Measurements from ENCODE around the gene ABCA7. TPM values are rescaled to one million over a fixed set of nuclear protein-coding genes. Genes with fewer than 3 reads are reported as not detected.

Gene ABCA7
- total RNA-seq, 4 donors from 2014 or later, result 6.0 to 20.0 (median 15.0) TPM

GRCh38 chr19:993831-994393, 46.0 kb upstream of the ABCA7 start:
- ATAC-seq (no peak), DNase-seq (no peak)
- Histone ChIP-seq H3K27me3 (peaks cover 32 to 33% (median 33%) of the 10 kb centered on the region in 3 donors), H3K36me3 (peaks cover 0 to 29% of the 10 kb centered on the region in 2 donors), H3K9me3 (no peaks in the 10 kb centered on the region), H3K27ac (no peak overlapping the region), H3K4me3 (no peak overlapping the region), H3K4me1 (peaks cover 0 to 9% of the 10 kb centered on the region in 2 donors)
- in situ Hi-C loops (cut with MboI; ENCODE audit: low sequenced_read_pairs in 4 of 4), result loop anchor here in 1 of 4 donors (25.0 kb wide), 1 partner anchor 132 kb away; the partner anchor contains the start of genes CFD and ELANE
- no peak for TF ChIP-seq POLR2A (IDR thresholded peaks at IDR 0.05)
- TF ChIP-seq, protein P1, sequence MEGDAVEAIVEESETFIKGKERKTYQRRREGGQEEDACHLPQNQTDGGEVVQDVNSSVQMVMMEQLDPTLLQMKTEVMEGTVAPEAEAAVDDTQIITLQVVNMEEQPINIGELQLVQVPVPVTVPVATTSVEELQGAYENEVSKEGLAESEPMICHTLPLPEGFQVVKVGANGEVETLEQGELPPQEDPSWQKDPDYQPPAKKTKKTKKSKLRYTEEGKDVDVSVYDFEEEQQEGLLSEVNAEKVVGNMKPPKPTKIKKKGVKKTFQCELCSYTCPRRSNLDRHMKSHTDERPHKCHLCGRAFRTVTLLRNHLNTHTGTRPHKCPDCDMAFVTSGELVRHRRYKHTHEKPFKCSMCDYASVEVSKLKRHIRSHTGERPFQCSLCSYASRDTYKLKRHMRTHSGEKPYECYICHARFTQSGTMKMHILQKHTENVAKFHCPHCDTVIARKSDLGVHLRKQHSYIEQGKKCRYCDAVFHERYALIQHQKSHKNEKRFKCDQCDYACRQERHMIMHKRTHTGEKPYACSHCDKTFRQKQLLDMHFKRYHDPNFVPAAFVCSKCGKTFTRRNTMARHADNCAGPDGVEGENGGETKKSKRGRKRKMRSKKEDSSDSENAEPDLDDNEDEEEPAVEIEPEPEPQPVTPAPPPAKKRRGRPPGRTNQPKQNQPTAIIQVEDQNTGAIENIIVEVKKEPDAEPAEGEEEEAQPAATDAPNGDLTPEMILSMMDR (IDR thresholded peaks at IDR 0.05 in 4 of 5, conservative IDR thresholded peaks at IDR 0.05 in 1 of 5), result no peak
- intact Hi-C loops (cut with DNase I; ENCODE audit: low total_unique reads), result no loop called here

GRCh38 chr19:994516-994915, 45.4 kb upstream of the ABCA7 start:
- Histone ChIP-seq H3K36me3 (peaks cover 0 to 29% of the 10 kb centered on the region in 2 donors), H3K9me3 (no peaks in the 10 kb centered on the region), H3K27ac (no peak overlapping the region), H3K4me3 (no peak overlapping the region), H3K27me3 (peaks cover 38 to 39% (median 39%) of the 10 kb centered on the region in 3 donors), H3K4me1 (peaks cover 0 to 9% of the 10 kb centered on the region in 2 donors)
- no peak for TF ChIP-seq POLR2A (IDR thresholded peaks at IDR 0.05)
- TF ChIP-seq, protein P1 (IDR thresholded peaks at IDR 0.05 in 4 of 5, conservative IDR thresholded peaks at IDR 0.05 in 1 of 5), result no peak
- no peak for ATAC-seq
- in situ Hi-C loops (cut with MboI; ENCODE audit: low sequenced_read_pairs in 4 of 4), result loop anchor here in 1 of 4 donors (25.0 kb wide), 1 partner anchor 132 kb away; the partner anchor contains the start of genes CFD and ELANE
- DNase-seq, result no peak
- intact Hi-C loops (cut with DNase I; ENCODE audit: low total_unique reads), result no loop called here

GRCh38 chr19:995051-995827, 44.7 kb upstream of the ABCA7 start:
- Histone ChIP-seq H3K36me3 (peaks cover 0 to 22% of the 10 kb centered on the region in 2 donors), H3K4me1 (peaks cover 0 to 9% of the 10 kb centered on the region in 2 donors), H3K9me3 (no peaks in the 10 kb centered on the region), H3K27me3 (peaks cover 44 to 46% (median 44%) of the 10 kb centered on the region in 3 donors), H3K27ac (no peak overlapping the region), H3K4me3 (no peak overlapping the region)
- ATAC-seq (no peak), DNase-seq (no peak)
- TF ChIP-seq, protein P1 (IDR thresholded peaks at IDR 0.05 in 4 of 5, conservative IDR thresholded peaks at IDR 0.05 in 1 of 5), result no peak
- no peak for TF ChIP-seq POLR2A (IDR thresholded peaks at IDR 0.05)
- in situ Hi-C loops (cut with MboI; ENCODE audit: low sequenced_read_pairs in 4 of 4), result loop anchor here in 1 of 4 donors (25.0 kb wide), 1 partner anchor 133 kb away; the partner anchor contains the start of genes CFD and ELANE
- intact Hi-C loops (cut with DNase I; ENCODE audit: low total_unique reads), result no loop called here

DNA sequence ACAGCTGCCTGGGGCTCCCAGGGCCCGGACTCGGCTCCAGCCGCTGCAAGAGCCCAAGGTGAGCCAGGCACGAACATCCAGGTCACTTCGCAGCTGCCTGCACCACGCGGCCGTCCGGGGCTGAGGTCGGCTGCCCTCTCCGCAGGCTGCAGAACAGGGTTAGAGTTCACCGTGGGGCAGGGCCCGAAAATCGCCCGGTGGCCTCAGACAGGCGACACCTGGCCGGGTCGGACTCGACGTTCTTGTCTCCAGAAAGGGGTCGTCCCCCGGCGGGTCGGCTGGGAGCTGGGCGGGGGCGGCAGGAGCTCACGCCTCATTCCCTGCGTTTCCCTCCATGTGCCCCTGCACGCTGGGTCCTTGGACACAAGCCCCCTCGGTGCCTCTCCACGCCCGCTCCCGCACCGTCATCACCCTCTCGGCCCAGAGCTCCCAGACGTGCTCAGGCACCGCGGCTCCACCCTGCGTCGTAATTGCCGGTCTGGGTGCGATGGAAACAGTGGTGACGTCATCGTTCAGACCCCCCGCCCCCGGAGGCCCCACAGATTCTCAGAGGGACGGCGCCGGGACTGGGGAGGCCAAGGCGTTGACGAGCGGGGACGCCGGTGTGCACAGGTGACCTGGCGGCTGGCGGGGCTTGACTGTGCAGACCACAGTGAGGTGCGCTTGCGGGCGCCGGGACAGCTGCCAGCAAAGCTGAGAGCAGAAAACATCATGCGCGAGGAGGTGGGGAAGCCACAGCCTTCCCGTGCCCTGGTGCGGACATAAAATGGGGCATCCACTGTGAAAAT, 43.7 kb upstream of the ABCA7 start:
- peaks cover 0 to 9% of the 10 kb centered on the region in 2 donors for H3K4me1 ChIP-seq
- intact Hi-C loops (cut with DNase I; ENCODE audit: low total_unique reads) (no loop called here), in situ Hi-C loops (cut with MboI; ENCODE audit: low sequenced_read_pairs in 4 of 4) (loop anchor here in 1 of 4 donors (25.0 kb wide), 1 partner anchor 134 kb away; the partner anchor contains the start of genes CFD and ELANE)
- DNase-seq (no peak), ATAC-seq (no peak)
- peaks cover 0 to 15% of the 10 kb centered on the region in 2 donors for H3K36me3 ChIP-seq
- H3K9me3 ChIP-seq, result no peaks in the 10 kb centered on the region
- H3K27ac ChIP-seq, result no peak overlapping the region
- peak overlapping the region in 1 of 4 donors; percentile 17 for H3K4me3 ChIP-seq
- TF ChIP-seq, protein P1 (IDR thresholded peaks at IDR 0.05 in 4 of 5, conservative IDR thresholded peaks at IDR 0.05 in 1 of 5), result no peak
- no peak for TF ChIP-seq POLR2A (IDR thresholded peaks at IDR 0.05)
- peaks cover 51 to 54% (median 51%) of the 10 kb centered on the region in 3 donors for H3K27me3 ChIP-seq
